Endothelial cell of umbilical vein (primary cell): ENCODE results near the gene NUP214. TPM values are rescaled to one million over a fixed set of nuclear protein-coding genes. Genes with fewer than 3 reads are reported as not detected.

Experiments used
- BruUV-seq: library from RNA; stranded (reverse); fragments of 400-500 nt; replicated peaks from 2 replicates; lab custom pipeline; 2021; lab: Mats Ljungman, UMichigan
- CTCF ChIA-PET: fragments of 300-600, 350-600 bp; sonication (Branson Sonifier 250); formaldehyde crosslinking; loops from one replicate; lab custom pipeline; 2021; ENCODE audit warnings: antibody characterized with exemption, inconsistent platforms; lab: Charles Lee
- POLR2A ChIA-PET: fragments of 300-600, 350-600 bp; sonication (Branson Sonifier 250); formaldehyde crosslinking; loops from one replicate; lab custom pipeline; 2021; ENCODE audit warnings: antibody characterized with exemption, inconsistent platforms; lab: Charles Lee
- DNase-seq: peaks from one replicate; pipeline ENCODE4 v3.0.0-alpha.2; 2011; ENCODE audit warnings: low read depth, low spot score
- FAIRE-seq: peaks from 2 replicates; lab custom pipeline; 2011; peaks lifted over from hg19 to GRCh38; lab: Jason Lieb, UNC
- H2AFZ ChIP-seq: 2 replicates; pipeline ENCODE4 v1.6.0; 2012; ENCODE audit warnings: low read depth, low read length, control low read depth, inconsistent platforms
- H3K27ac ChIP-seq: 2 replicates; pipeline ENCODE4 v1.5.1; 2011; ENCODE audit warnings: low read depth, mild to moderate bottlenecking, control low read depth, low read length, moderate library complexity; ENCODE audit not compliant: insufficient read depth
- H3K27me3 ChIP-seq, 2 experiments: 2 replicates each; pipeline versions ENCODE4 v1.6.0 to v1.6.1; 2011; ENCODE audit warnings: low read length in 2 of 2, mixed read lengths in 1 of 2; ENCODE audit not compliant: control insufficient read depth in 2 of 2, insufficient read depth in 2 of 2
- H3K36me3 ChIP-seq, 2 experiments: 2 replicates in 1 of 2; 3 replicates in 1 of 2; pipeline ENCODE4 v1.5.1; 2011; ENCODE audit warnings: low read length in 2 of 2, mild to moderate bottlenecking in 1 of 2, moderate library complexity in 1 of 2; ENCODE audit not compliant: control insufficient read depth in 2 of 2, insufficient read depth in 2 of 2; ENCODE audit errors: extremely low read depth in 1 of 2
- H3K4me1 ChIP-seq: 3 replicates; pipeline ENCODE4 v1.5.1; 2011; ENCODE audit warnings: mild to moderate bottlenecking, low read length; ENCODE audit not compliant: control insufficient read depth, insufficient read depth; ENCODE audit errors: extremely low read depth
- H3K4me2 ChIP-seq: 2 replicates; pipeline ENCODE4 v1.6.1; 2011; ENCODE audit warnings: low read length, control low read depth, mixed read lengths; ENCODE audit not compliant: insufficient read depth
- H3K4me3 ChIP-seq, 3 experiments: fragments of 200-600 bp in 1 of 3; sonication (generic), shearing (Covaris generic) in 1 of 3; replicated peaks in 1 of 3; 2 replicates each; pipeline ENCODE4 v1.5.1; 2011 to 2016; ENCODE audit warnings: control low read depth in 3 of 3, low read length in 3 of 3, mild to moderate bottlenecking in 2 of 3, inconsistent platforms in 1 of 3, low read depth in 1 of 3, moderate library complexity in 1 of 3; ENCODE audit not compliant: insufficient read depth in 1 of 3
- H3K79me2 ChIP-seq: 2 replicates; pipeline ENCODE4 v1.6.0; 2012; ENCODE audit warnings: low read length, inconsistent platforms; ENCODE audit not compliant: control insufficient read depth, insufficient read depth
- H3K9ac ChIP-seq: replicated peaks from 2 replicates; pipeline ENCODE3; 2011; ENCODE audit warnings: low read length, control low read depth; ENCODE audit not compliant: insufficient read depth; ENCODE audit errors: extremely low read depth
- H3K9me1 ChIP-seq: replicated peaks from 3 replicates; pipeline ENCODE4 v1.6.0; 2011; ENCODE audit warnings: mild to moderate bottlenecking, low read length; ENCODE audit not compliant: control insufficient read depth, insufficient read depth; ENCODE audit errors: extremely low read depth
- H3K9me3 ChIP-seq: replicated peaks from 2 replicates; pipeline ENCODE4 v1.5.1; 2012; ENCODE audit warnings: low read length, inconsistent platforms; ENCODE audit not compliant: control insufficient read depth, insufficient read depth
- H4K20me1 ChIP-seq: replicated peaks from 2 replicates; pipeline ENCODE3; 2011; ENCODE audit warnings: mild to moderate bottlenecking, low read length; ENCODE audit not compliant: control insufficient read depth, insufficient read depth; ENCODE audit errors: extremely low read depth
- EZH2 ChIP-seq: IDR thresholded peaks from 2 replicates; pipeline ENCODE4 v1.6.1; 2012; ENCODE audit warnings: borderline replicate concordance, low read depth, mild to moderate bottlenecking, moderate library complexity, low read length, inconsistent platforms; ENCODE audit not compliant: severe bottlenecking
- FOS ChIP-seq: IDR thresholded peaks from 2 replicates; pipeline ENCODE4 v1.6.1; 2011; ENCODE audit warnings: mild to moderate bottlenecking, low read length, moderate library complexity, borderline replicate concordance; ENCODE audit not compliant: insufficient read depth
- GATA2 ChIP-seq: IDR thresholded peaks from 2 replicates; pipeline ENCODE4 v1.7.0; 2011; ENCODE audit warnings: low read depth, mild to moderate bottlenecking, moderate library complexity, mixed read lengths, low read length; ENCODE audit not compliant: insufficient read length, insufficient read depth
- JUN ChIP-seq: IDR thresholded peaks from 2 replicates; pipeline ENCODE4 v1.6.1; 2011; ENCODE audit warnings: borderline replicate concordance, low read depth; ENCODE audit not compliant: insufficient read length, insufficient read depth
- MYC ChIP-seq: IDR thresholded peaks from one replicate; pipeline ENCODE4 v1.6.1; 2011; ENCODE audit warnings: mild to moderate bottlenecking, low read depth, low read length
- POLR2A ChIP-seq: IDR thresholded peaks from 2 replicates; pipeline ENCODE4 v1.6.1; 2012; ENCODE audit warnings: low read depth, mild to moderate bottlenecking, control low read depth, low read length
- POLR2AphosphoS5 ChIP-seq: IDR thresholded peaks from 2 replicates; pipeline ENCODE4 v1.6.1; 2012; ENCODE audit warnings: low read depth, mild to moderate bottlenecking, control low read depth, low read length, moderate library complexity; ENCODE audit not compliant: insufficient read depth
- dilution Hi-C: fragments of 300-500 bp; cut with MboI; formaldehyde crosslinking; loops from one replicate; pipeline ENCODE4 v1.15.0; 2019; ENCODE audit warnings: low sequenced_read_pairs; ENCODE audit not compliant: extremely low pct_ligation_motif_present
- intact Hi-C: fragments of 100-400 bp; cut with micrococcal nuclease; formaldehyde crosslinking; loops from one replicate; pipeline ENCODE4 v1.10.0; 2022
- polyA plus RNA-seq, 4 experiments: library from polyadenylated mRNA; depleted of rRNA in 3 of 4; stranded (reverse) in 3 of 4; unstranded in 1 of 4; fragments of >200 nt; gene quantifications; 2 replicates each; pipeline versions ENCODE4 v1.2.1 to v1.2.3, GENCODE V29; 2011 to 2012; ENCODE audit warnings: missing spikeins in 1 of 4
- total RNA-seq: library from RNA; stranded (reverse); gene quantifications from 2 replicates; pipeline ENCODE4 v1.2.3, GENCODE V29; 2021
- TF ChIP-seq, protein P1 (sequence below): IDR thresholded peaks from 2 replicates; pipeline ENCODE4 v1.6.1; 2011; ENCODE audit not compliant: insufficient read depth, insufficient read length
- TF ChIP-seq, protein P2 (sequence below), 2 donors: IDR thresholded peaks; 1 replicate in 1 of 2; 2 replicates in 1 of 2; pipeline ENCODE4 v1.5.1; 2011; ENCODE audit warnings: low read length in 2 of 2, mild to moderate bottlenecking in 2 of 2, moderate library complexity in 2 of 2, control low read depth in 1 of 2, inconsistent platforms in 1 of 2, low read depth in 1 of 2; ENCODE audit not compliant: insufficient read depth in 1 of 2; ENCODE audit errors: extremely low read depth in 1 of 2

The NUP214 gene
- total and polyA plus RNA-seq, 2 donors (not counting 3 experiments of a cell fraction or from before 2014, with no cell fraction given): 28.7 to 65.9 TPM

DNA sequence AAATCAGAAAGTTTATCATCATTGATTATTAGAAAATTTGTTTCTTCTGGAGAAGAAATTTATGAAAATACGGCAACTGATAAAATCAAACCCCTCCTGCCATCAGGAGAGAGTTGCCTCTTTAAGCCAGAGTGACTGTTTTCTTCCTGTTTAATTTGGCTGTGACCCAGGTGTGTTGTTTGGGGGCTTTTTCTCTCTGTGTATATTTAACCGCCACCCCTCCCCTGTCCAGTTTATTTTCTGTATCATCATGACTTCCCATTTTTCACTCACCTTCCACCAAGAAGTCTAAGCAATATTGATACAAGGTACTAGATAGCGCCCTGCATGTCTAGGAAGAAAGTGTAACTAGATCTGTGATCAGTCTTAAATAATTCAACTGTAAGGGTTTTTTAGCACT lies 100.8 kb downstream of the NUP214 start:
- H3K27me3 ChIP-seq: no peaks in the 10 kb centered on the region
- TF ChIP-seq POLR2AphosphoS5: no peak
- TF ChIP-seq GATA2: peak; percentile 80

DNA sequence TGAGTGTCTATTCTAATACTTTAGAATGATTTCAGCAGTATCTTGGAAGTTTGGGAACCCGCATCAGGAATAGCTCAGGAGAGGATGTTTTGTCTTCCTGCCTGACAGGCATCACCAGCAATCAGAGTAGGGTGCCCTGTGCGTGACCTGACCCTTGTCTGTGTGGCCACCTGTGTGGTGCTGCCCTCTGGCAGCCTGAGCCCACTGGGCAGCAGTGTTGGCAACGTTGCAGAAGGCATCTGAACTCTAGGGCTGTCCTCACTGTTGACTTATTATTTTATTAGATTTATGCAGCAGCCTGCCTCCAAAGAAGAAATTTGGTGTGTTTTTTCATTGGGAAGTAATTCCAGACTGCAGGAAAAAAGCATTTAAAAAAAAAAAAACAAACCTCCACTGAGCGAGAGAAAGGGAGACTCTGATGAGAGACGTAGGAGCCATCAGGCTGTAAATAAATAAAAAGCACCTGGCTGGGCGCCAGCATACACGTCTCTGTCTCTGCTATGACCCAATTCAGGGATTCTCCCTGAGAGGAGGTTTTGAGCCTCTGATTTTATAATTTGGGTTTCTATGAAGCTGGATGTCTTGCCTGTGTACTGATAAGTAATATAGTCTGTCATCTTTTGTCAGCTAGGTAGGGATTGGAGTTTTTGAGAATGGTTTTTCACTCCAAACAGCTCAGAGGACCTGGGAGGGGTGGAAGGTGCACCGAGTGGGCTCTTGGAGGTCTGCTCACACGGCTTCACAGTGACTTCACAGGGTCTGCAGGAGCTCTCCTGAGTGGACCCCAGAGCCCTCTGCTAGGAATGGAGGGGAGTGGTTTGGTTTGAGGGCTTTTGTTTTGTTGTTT lies 101.9 kb downstream of the NUP214 start:
- Histone ChIP-seq H3K9me1 (no peaks in the 10 kb centered on the region), H2AFZ (no peak overlapping the region), H4K20me1 (no peaks in the 10 kb centered on the region), H3K79me2 (no peaks in the 10 kb centered on the region), H3K36me3 (peaks cover 0 to 6% of the 10 kb centered on the region in 2 experiments), H3K27ac (no peak overlapping the region), H3K4me3 (no peak overlapping the region), H3K9me3 (no peaks in the 10 kb centered on the region), H3K27me3 (no peaks in the 10 kb centered on the region), H3K4me1 (peaks cover 39% of the 10 kb centered on the region), H3K4me2 (no peak overlapping the region), H3K9ac (no peak overlapping the region)
- intact Hi-C loops (no loop called here), dilution Hi-C loops (no loop called here)
- DNase-seq (peak; percentile 65), FAIRE-seq (no peak)
- no TSS peak for BruUV-seq
- ChIA-PET POLR2A (interaction anchor here (0.5 kb wide), 1 partner anchor 114 kb away, joined by 4 read pairs; no protein-coding TSS in a partner anchor), CTCF (interaction anchor here (0.7 to 3.5 kb wide), 2 partner anchors 12 to 358 kb away, joined by 3 to 10 read pairs; no protein-coding TSS in a partner anchor)
- TF ChIP-seq EZH2: no peak
- TF ChIP-seq, protein P1, sequence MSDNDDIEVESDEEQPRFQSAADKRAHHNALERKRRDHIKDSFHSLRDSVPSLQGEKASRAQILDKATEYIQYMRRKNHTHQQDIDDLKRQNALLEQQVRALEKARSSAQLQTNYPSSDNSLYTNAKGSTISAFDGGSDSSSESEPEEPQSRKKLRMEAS: no peak
- TF ChIP-seq, protein P2, sequence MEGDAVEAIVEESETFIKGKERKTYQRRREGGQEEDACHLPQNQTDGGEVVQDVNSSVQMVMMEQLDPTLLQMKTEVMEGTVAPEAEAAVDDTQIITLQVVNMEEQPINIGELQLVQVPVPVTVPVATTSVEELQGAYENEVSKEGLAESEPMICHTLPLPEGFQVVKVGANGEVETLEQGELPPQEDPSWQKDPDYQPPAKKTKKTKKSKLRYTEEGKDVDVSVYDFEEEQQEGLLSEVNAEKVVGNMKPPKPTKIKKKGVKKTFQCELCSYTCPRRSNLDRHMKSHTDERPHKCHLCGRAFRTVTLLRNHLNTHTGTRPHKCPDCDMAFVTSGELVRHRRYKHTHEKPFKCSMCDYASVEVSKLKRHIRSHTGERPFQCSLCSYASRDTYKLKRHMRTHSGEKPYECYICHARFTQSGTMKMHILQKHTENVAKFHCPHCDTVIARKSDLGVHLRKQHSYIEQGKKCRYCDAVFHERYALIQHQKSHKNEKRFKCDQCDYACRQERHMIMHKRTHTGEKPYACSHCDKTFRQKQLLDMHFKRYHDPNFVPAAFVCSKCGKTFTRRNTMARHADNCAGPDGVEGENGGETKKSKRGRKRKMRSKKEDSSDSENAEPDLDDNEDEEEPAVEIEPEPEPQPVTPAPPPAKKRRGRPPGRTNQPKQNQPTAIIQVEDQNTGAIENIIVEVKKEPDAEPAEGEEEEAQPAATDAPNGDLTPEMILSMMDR (IDR thresholded peaks at IDR 0.05; ENCODE audit: extremely low read depth in 1 of 2, insufficient read depth in 1 of 2, low read depth in 1 of 2, low read length in 2 of 2): no peak
- TF ChIP-seq POLR2AphosphoS5: no peak
- no peak for TF ChIP-seq MYC
- no peak for TF ChIP-seq FOS
- no peak for TF ChIP-seq POLR2A
- TF ChIP-seq GATA2: no peak
- TF ChIP-seq JUN: no peak

More for the DNA sequence above, 100.8 kb downstream of the NUP214 start:
- Histone ChIP-seq H3K4me1 (peaks cover 39% of the 10 kb centered on the region), H3K27ac (peak overlapping the region; percentile 31), H3K36me3 (peaks cover 0 to 2% of the 10 kb centered on the region in 2 experiments), H3K9ac (no peak overlapping the region), H3K79me2 (no peaks in the 10 kb centered on the region), H3K4me3 (no peak overlapping the region), H3K9me3 (no peaks in the 10 kb centered on the region), H3K4me2 (peak overlapping the region; percentile 32), H3K9me1 (no peaks in the 10 kb centered on the region), H4K20me1 (no peaks in the 10 kb centered on the region), H2AFZ (no peak overlapping the region)
- peak; percentile 64 for FAIRE-seq
- ChIA-PET CTCF (interaction anchor here (3.5 kb wide), 1 partner anchor 11 kb away, joined by 10 read pairs; no protein-coding TSS in a partner anchor), POLR2A (no interaction called here)
- intact Hi-C loops (loop anchor here (1.0 kb wide), 2 partner anchors 11 kb away; no protein-coding TSS in a partner anchor), dilution Hi-C loops (no loop called here)
- BruUV-seq: no TSS peak
- peak; percentile 53 for DNase-seq
